Neural progenitor cell (in vitro differentiated cells): ENCODE measurements around the gene ACTR1A.

Source experiments
- EZH2 ChIP-seq: fragments of 200-600 bp; sonication (generic); IDR thresholded peaks from 2 replicates; pipeline ENCODE4 v1.6.1; 2017; ENCODE audit warnings: antibody characterized with exemption, mild to moderate bottlenecking, moderate library complexity
- EZH2phosphoT487 ChIP-seq: fragments of 200-600 bp; sonication (generic); IDR thresholded peaks from 2 replicates; pipeline ENCODE4 v1.6.1; 2017; ENCODE audit warnings: antibody characterized with exemption
- TF ChIP-seq, protein P1 (sequence below): fragments of 200-600 bp; sonication (generic); IDR thresholded peaks from 2 replicates; pipeline ENCODE4 v1.5.1; 2017; ENCODE audit warnings: antibody characterized with exemption, mild to moderate bottlenecking

- TF ChIP-seq, protein P1, sequence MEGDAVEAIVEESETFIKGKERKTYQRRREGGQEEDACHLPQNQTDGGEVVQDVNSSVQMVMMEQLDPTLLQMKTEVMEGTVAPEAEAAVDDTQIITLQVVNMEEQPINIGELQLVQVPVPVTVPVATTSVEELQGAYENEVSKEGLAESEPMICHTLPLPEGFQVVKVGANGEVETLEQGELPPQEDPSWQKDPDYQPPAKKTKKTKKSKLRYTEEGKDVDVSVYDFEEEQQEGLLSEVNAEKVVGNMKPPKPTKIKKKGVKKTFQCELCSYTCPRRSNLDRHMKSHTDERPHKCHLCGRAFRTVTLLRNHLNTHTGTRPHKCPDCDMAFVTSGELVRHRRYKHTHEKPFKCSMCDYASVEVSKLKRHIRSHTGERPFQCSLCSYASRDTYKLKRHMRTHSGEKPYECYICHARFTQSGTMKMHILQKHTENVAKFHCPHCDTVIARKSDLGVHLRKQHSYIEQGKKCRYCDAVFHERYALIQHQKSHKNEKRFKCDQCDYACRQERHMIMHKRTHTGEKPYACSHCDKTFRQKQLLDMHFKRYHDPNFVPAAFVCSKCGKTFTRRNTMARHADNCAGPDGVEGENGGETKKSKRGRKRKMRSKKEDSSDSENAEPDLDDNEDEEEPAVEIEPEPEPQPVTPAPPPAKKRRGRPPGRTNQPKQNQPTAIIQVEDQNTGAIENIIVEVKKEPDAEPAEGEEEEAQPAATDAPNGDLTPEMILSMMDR, result no peak
- no peak for TF ChIP-seq EZH2
- TF ChIP-seq EZH2phosphoT487, result no peak
Observed at GRCh38 chr10:102522874-102523249, 20.4 kb upstream of the ACTR1A start.
